Measurements from ENCODE around the gene ARHGEF1.

GRCh38 chr19:41912899-41913537 lies 30.0 kb downstream of the ARHGEF1 start:
- TF ChIP-seq EZH2 (IDR thresholded peaks at IDR 0.05) = peak; percentile 87
- TF ChIP-seq, protein P1, sequence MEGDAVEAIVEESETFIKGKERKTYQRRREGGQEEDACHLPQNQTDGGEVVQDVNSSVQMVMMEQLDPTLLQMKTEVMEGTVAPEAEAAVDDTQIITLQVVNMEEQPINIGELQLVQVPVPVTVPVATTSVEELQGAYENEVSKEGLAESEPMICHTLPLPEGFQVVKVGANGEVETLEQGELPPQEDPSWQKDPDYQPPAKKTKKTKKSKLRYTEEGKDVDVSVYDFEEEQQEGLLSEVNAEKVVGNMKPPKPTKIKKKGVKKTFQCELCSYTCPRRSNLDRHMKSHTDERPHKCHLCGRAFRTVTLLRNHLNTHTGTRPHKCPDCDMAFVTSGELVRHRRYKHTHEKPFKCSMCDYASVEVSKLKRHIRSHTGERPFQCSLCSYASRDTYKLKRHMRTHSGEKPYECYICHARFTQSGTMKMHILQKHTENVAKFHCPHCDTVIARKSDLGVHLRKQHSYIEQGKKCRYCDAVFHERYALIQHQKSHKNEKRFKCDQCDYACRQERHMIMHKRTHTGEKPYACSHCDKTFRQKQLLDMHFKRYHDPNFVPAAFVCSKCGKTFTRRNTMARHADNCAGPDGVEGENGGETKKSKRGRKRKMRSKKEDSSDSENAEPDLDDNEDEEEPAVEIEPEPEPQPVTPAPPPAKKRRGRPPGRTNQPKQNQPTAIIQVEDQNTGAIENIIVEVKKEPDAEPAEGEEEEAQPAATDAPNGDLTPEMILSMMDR (IDR thresholded peaks at IDR 0.05) = no peak
- peak; percentile 94 for TF ChIP-seq EZH2phosphoT487 (IDR thresholded peaks at IDR 0.05)

Data from neural progenitor cell (in vitro differentiated cells).